ENCODE data around the gene TBCK. TPM values are rescaled to one million over a fixed set of nuclear protein-coding genes. Genes with fewer than 3 reads are reported as not detected.

TBCK gene
- total and polyA plus RNA-seq, 2 of the 8 experiments (the other 6 are each of a cell fraction or from before 2014, with no cell fraction given): 10.2 to 18.7 TPM

- no peak for TF ChIP-seq CTBP2 (IDR thresholded peaks at IDR 0.05; ENCODE audit: borderline replicate concordance, insufficient read depth, insufficient read length, low read length)
- no peak for TF ChIP-seq HDAC2 (IDR thresholded peaks at IDR 0.05; ENCODE audit: borderline replicate concordance in 1 of 2, low read depth in 2 of 2, low read length in 2 of 2)
- TF ChIP-seq YY1 (IDR thresholded peaks at IDR 0.05; ENCODE audit: low read depth, low read length): no peak
- TF ChIP-seq JUND (IDR thresholded peaks at IDR 0.05; ENCODE audit: low read length): no peak
Measured at GRCh38 chr4:106270736-106271135, 45.3 kb downstream of the TBCK start (continued).
